ENCODE measurements around the gene CACNA1E.

The CACNA1E gene

GRCh38 chr1:181645171-181645570, 161.9 kb downstream of the CACNA1E start:
- no peaks in the 10 kb centered on the region for H3K4me1 ChIP-seq (ENCODE audit: control insufficient read depth, low read depth, low read length)
- no peak overlapping the region for H3K27ac ChIP-seq (ENCODE audit: low read length)
- no peaks in the 10 kb centered on the region for H3K27me3 ChIP-seq (ENCODE audit: control insufficient read depth, insufficient read depth, low read length)
- no peak overlapping the region for H3K9ac ChIP-seq (ENCODE audit: low read length)
- H3K36me3 ChIP-seq (ENCODE audit: control insufficient read depth, low read depth, low read length): no peaks in the 10 kb centered on the region
- no peaks in the 10 kb centered on the region for H3K9me3 ChIP-seq (ENCODE audit: control insufficient read depth, low read depth, low read length)
- H3K4me3 ChIP-seq (ENCODE audit: low read length): no peak overlapping the region

GRCh38 chr1:181646710-181647109, 163.4 kb downstream of the CACNA1E start:
- H3K36me3 ChIP-seq (ENCODE audit: control insufficient read depth, low read depth, low read length): no peaks in the 10 kb centered on the region
- H3K9me3 ChIP-seq (ENCODE audit: control insufficient read depth, low read depth, low read length): no peaks in the 10 kb centered on the region
- H3K27ac ChIP-seq (ENCODE audit: low read length): no peak overlapping the region
- H3K4me1 ChIP-seq (ENCODE audit: control insufficient read depth, low read depth, low read length): no peaks in the 10 kb centered on the region
- H3K9ac ChIP-seq (ENCODE audit: low read length): no peak overlapping the region
- H3K27me3 ChIP-seq (ENCODE audit: control insufficient read depth, insufficient read depth, low read length): no peaks in the 10 kb centered on the region
- H3K4me3 ChIP-seq (ENCODE audit: low read length): no peak overlapping the region

- H3K36me3 ChIP-seq (ENCODE audit: control insufficient read depth, low read depth, low read length): no peaks in the 10 kb centered on the region
- no peak overlapping the region for H3K9ac ChIP-seq (ENCODE audit: low read length)
- H3K4me1 ChIP-seq (ENCODE audit: control insufficient read depth, low read depth, low read length): no peaks in the 10 kb centered on the region
- H3K27me3 ChIP-seq (ENCODE audit: control insufficient read depth, insufficient read depth, low read length): no peaks in the 10 kb centered on the region
- no peak overlapping the region for H3K4me3 ChIP-seq (ENCODE audit: low read length)
- H3K27ac ChIP-seq (ENCODE audit: low read length): no peak overlapping the region
- no peaks in the 10 kb centered on the region for H3K9me3 ChIP-seq (ENCODE audit: control insufficient read depth, low read depth, low read length)
These were observed 164.2 kb downstream of the CACNA1E start for GRCh38 chr1:181647314-181648035.

GRCh38 chr1:181651276-181651675, 168.0 kb downstream of the CACNA1E start:
- Histone ChIP-seq H3K27ac (ENCODE audit: low read length) (no peak overlapping the region), H3K9me3 (ENCODE audit: control insufficient read depth, low read depth, low read length) (no peaks in the 10 kb centered on the region), H3K4me3 (ENCODE audit: low read length) (no peak overlapping the region), H3K27me3 (ENCODE audit: control insufficient read depth, insufficient read depth, low read length) (no peaks in the 10 kb centered on the region), H3K4me1 (ENCODE audit: control insufficient read depth, low read depth, low read length) (no peaks in the 10 kb centered on the region), H3K9ac (ENCODE audit: low read length) (no peak overlapping the region), H3K36me3 (ENCODE audit: control insufficient read depth, low read depth, low read length) (no peaks in the 10 kb centered on the region)

- Histone ChIP-seq H3K27me3 (ENCODE audit: control insufficient read depth, insufficient read depth, low read length) (no peaks in the 10 kb centered on the region), H3K9me3 (ENCODE audit: control insufficient read depth, low read depth, low read length) (no peaks in the 10 kb centered on the region), H3K9ac (ENCODE audit: low read length) (no peak overlapping the region), H3K36me3 (ENCODE audit: control insufficient read depth, low read depth, low read length) (no peaks in the 10 kb centered on the region), H3K27ac (ENCODE audit: low read length) (no peak overlapping the region), H3K4me3 (ENCODE audit: low read length) (no peak overlapping the region), H3K4me1 (ENCODE audit: control insufficient read depth, low read depth, low read length) (no peaks in the 10 kb centered on the region)
These were observed 172.4 kb downstream of the CACNA1E start for GRCh38 chr1:181655756-181656155.

- Histone ChIP-seq H3K9me3 (ENCODE audit: control insufficient read depth, low read depth, low read length) (no peaks in the 10 kb centered on the region), H3K36me3 (ENCODE audit: control insufficient read depth, low read depth, low read length) (no peaks in the 10 kb centered on the region), H3K27ac (ENCODE audit: low read length) (no peak overlapping the region), H3K27me3 (ENCODE audit: control insufficient read depth, insufficient read depth, low read length) (no peaks in the 10 kb centered on the region), H3K4me3 (ENCODE audit: low read length) (no peak overlapping the region), H3K9ac (ENCODE audit: low read length) (no peak overlapping the region), H3K4me1 (ENCODE audit: control insufficient read depth, low read depth, low read length) (no peaks in the 10 kb centered on the region)
These were observed 173.2 kb downstream of the CACNA1E start for GRCh38 chr1:181656491-181656890.

GRCh38 chr1:181658581-181658980, 175.3 kb downstream of the CACNA1E start:
- Histone ChIP-seq H3K4me3 (ENCODE audit: low read length) (no peak overlapping the region), H3K27ac (ENCODE audit: low read length) (no peak overlapping the region), H3K36me3 (ENCODE audit: control insufficient read depth, low read depth, low read length) (no peaks in the 10 kb centered on the region), H3K9ac (ENCODE audit: low read length) (no peak overlapping the region), H3K27me3 (ENCODE audit: control insufficient read depth, insufficient read depth, low read length) (no peaks in the 10 kb centered on the region), H3K4me1 (ENCODE audit: control insufficient read depth, low read depth, low read length) (peaks cover 9% of the 10 kb centered on the region), H3K9me3 (ENCODE audit: control insufficient read depth, low read depth, low read length) (no peaks in the 10 kb centered on the region)

- Histone ChIP-seq H3K27me3 (ENCODE audit: control insufficient read depth, insufficient read depth, low read length) (no peaks in the 10 kb centered on the region), H3K36me3 (ENCODE audit: control insufficient read depth, low read depth, low read length) (no peaks in the 10 kb centered on the region), H3K4me3 (ENCODE audit: low read length) (no peak overlapping the region), H3K27ac (ENCODE audit: low read length) (no peak overlapping the region), H3K9me3 (ENCODE audit: control insufficient read depth, low read depth, low read length) (no peaks in the 10 kb centered on the region), H3K4me1 (ENCODE audit: control insufficient read depth, low read depth, low read length) (peaks cover 9% of the 10 kb centered on the region), H3K9ac (ENCODE audit: low read length) (no peak overlapping the region)
These were observed 176.1 kb downstream of the CACNA1E start for GRCh38 chr1:181659321-181659957.

GRCh38 chr1:181660621-181661020, 177.3 kb downstream of the CACNA1E start:
- Histone ChIP-seq H3K9ac (ENCODE audit: low read length) (no peak overlapping the region), H3K4me1 (ENCODE audit: control insufficient read depth, low read depth, low read length) (peaks cover 9% of the 10 kb centered on the region), H3K36me3 (ENCODE audit: control insufficient read depth, low read depth, low read length) (no peaks in the 10 kb centered on the region), H3K4me3 (ENCODE audit: low read length) (no peak overlapping the region), H3K9me3 (ENCODE audit: control insufficient read depth, low read depth, low read length) (no peaks in the 10 kb centered on the region), H3K27me3 (ENCODE audit: control insufficient read depth, insufficient read depth, low read length) (no peaks in the 10 kb centered on the region), H3K27ac (ENCODE audit: low read length) (no peak overlapping the region)

- Histone ChIP-seq H3K4me1 (ENCODE audit: control insufficient read depth, low read depth, low read length) (peaks cover 9% of the 10 kb centered on the region), H3K27me3 (ENCODE audit: control insufficient read depth, insufficient read depth, low read length) (no peaks in the 10 kb centered on the region), H3K9ac (ENCODE audit: low read length) (no peak overlapping the region), H3K9me3 (ENCODE audit: control insufficient read depth, low read depth, low read length) (no peaks in the 10 kb centered on the region), H3K4me3 (ENCODE audit: low read length) (no peak overlapping the region), H3K36me3 (ENCODE audit: control insufficient read depth, low read depth, low read length) (no peaks in the 10 kb centered on the region), H3K27ac (ENCODE audit: low read length) (no peak overlapping the region)
These were observed 178.3 kb downstream of the CACNA1E start for GRCh38 chr1:181661569-181661968.

- Histone ChIP-seq H3K9me3 (ENCODE audit: control insufficient read depth, low read depth, low read length) (no peaks in the 10 kb centered on the region), H3K9ac (ENCODE audit: low read length) (no peak overlapping the region), H3K27ac (ENCODE audit: low read length) (no peak overlapping the region), H3K36me3 (ENCODE audit: control insufficient read depth, low read depth, low read length) (no peaks in the 10 kb centered on the region), H3K27me3 (ENCODE audit: control insufficient read depth, insufficient read depth, low read length) (no peaks in the 10 kb centered on the region), H3K4me1 (ENCODE audit: control insufficient read depth, low read depth, low read length) (peaks cover 9% of the 10 kb centered on the region), H3K4me3 (ENCODE audit: low read length) (no peak overlapping the region)
These were observed 179.3 kb downstream of the CACNA1E start for GRCh38 chr1:181662606-181663005.

GRCh38 chr1:181664543-181664942, 181.2 kb downstream of the CACNA1E start:
- H3K27me3 ChIP-seq (ENCODE audit: control insufficient read depth, insufficient read depth, low read length): no peaks in the 10 kb centered on the region
- no peak overlapping the region for H3K4me3 ChIP-seq (ENCODE audit: low read length)
- no peaks in the 10 kb centered on the region for H3K9me3 ChIP-seq (ENCODE audit: control insufficient read depth, low read depth, low read length)
- peaks cover 9% of the 10 kb centered on the region for H3K4me1 ChIP-seq (ENCODE audit: control insufficient read depth, low read depth, low read length)
- H3K9ac ChIP-seq (ENCODE audit: low read length): no peak overlapping the region
- H3K27ac ChIP-seq (ENCODE audit: low read length): no peak overlapping the region
- H3K36me3 ChIP-seq (ENCODE audit: control insufficient read depth, low read depth, low read length): no peaks in the 10 kb centered on the region
